Uterus (tissue), 4 donors: Measurements from ENCODE around the gene SPTLC2. TPM values are rescaled to one million over a fixed set of nuclear protein-coding genes. Genes with fewer than 3 reads are reported as not detected.

Experiments
- DNase-seq, 2 donors: peaks; one replicate each; pipeline ENCODE4 v3.0.0-alpha.2; 2019 to 2020
- H3K27ac ChIP-seq, 2 donors: fragments of 200-600 bp; sonication (generic); 1 replicate in 1 of 2; 2 replicates in 1 of 2; pipeline ENCODE4 v1.5.1; 2016 to 2018
- H3K27me3 ChIP-seq, 2 donors: fragments of 200-600 bp; sonication (generic); one replicate each; pipeline ENCODE4 v1.5.1; 2018 to 2019; ENCODE audit warnings: control low read depth in 1 of 2
- H3K36me3 ChIP-seq, 2 donors: fragments of 200-600 bp; sonication (generic); one replicate each; pipeline ENCODE4 v1.5.1; 2019; ENCODE audit warnings: control low read depth in 1 of 2
- H3K4me1 ChIP-seq, 2 donors: fragments of 200-600 bp; sonication (generic); one replicate each; pipeline ENCODE4 v1.5.1; 2018 to 2019; ENCODE audit warnings: control low read depth in 1 of 2
- H3K4me3 ChIP-seq, 2 donors: fragments of 200-600 bp; sonication (generic); 1 replicate in 1 of 2; 2 replicates in 1 of 2; pipeline ENCODE4 v1.5.1; 2018 to 2019; ENCODE audit warnings: mild to moderate bottlenecking in 1 of 2
- H3K9me3 ChIP-seq, 2 donors: fragments of 200-600 bp; sonication (generic); one replicate each; pipeline ENCODE4 v1.5.1; 2019; ENCODE audit warnings: control low read depth in 1 of 2
- CTCF ChIP-seq, 4 experiments: fragments of 200-600 bp in 2 of 4; fragments of 450-650 bp in 2 of 4; sonication (generic) in 2 of 4; IDR thresholded peaks; one replicate each; pipeline ENCODE4 v1.5.1; 2016 to 2019; ENCODE audit warnings: antibody characterized with exemption in 4 of 4, mild to moderate bottlenecking in 2 of 4, moderate library complexity in 1 of 4
- POLR2A ChIP-seq, 2 donors: fragments of 450-650 bp; IDR thresholded peaks; one replicate each; pipeline ENCODE4 v1.6.1; 2016; ENCODE audit warnings: antibody characterized with exemption in 2 of 2, mild to moderate bottlenecking in 1 of 2, moderate library complexity in 1 of 2
- intact Hi-C: fragments of 100-400 bp; cut with DNase I; formaldehyde crosslinking; loops from one replicate; pipeline ENCODE4 v1.15.1; 2023; ENCODE audit warnings: low total_unique reads
- total RNA-seq, 4 donors: library from RNA; depleted of rRNA in 3 of 4; stranded (reverse); fragments of >200 nt in 3 of 4; gene quantifications; one replicate each; pipeline versions ENCODE4 v1.1.0 to v1.2.4, GENCODE V29; 2014 to 2023
- donor health status: DM: yes; HTN: yes; CAD: no.

SPTLC2 gene
- total RNA-seq, 4 donors from 2014 or later = 12.3 to 64.2 (median 32.1) TPM

- intact Hi-C loops = no loop called here
- DNase-seq = no peak
- H3K36me3 ChIP-seq = no peaks in the 10 kb centered on the region
- no peak for TF ChIP-seq POLR2A (IDR thresholded peaks at IDR 0.05)
- TF ChIP-seq CTCF (IDR thresholded peaks at IDR 0.05) = no peak
- H3K27me3 ChIP-seq = no peaks in the 10 kb centered on the region
- no peaks in the 10 kb centered on the region for H3K4me1 ChIP-seq
- no peak overlapping the region for H3K4me3 ChIP-seq
- H3K27ac ChIP-seq = no peak overlapping the region
- no peaks in the 10 kb centered on the region for H3K9me3 ChIP-seq
Observed at GRCh38 chr14:77607741-77608302, 8.6 kb downstream of the SPTLC2 start.

GRCh38 chr14:77605392-77605972 is 11.0 kb downstream of the SPTLC2 start:
- no peaks in the 10 kb centered on the region for H3K36me3 ChIP-seq
- no peaks in the 10 kb centered on the region for H3K4me1 ChIP-seq
- no peaks in the 10 kb centered on the region for H3K27me3 ChIP-seq
- TF ChIP-seq POLR2A (IDR thresholded peaks at IDR 0.05) = no peak
- no peak for TF ChIP-seq CTCF (IDR thresholded peaks at IDR 0.05)
- no peak overlapping the region for H3K4me3 ChIP-seq
- no peaks in the 10 kb centered on the region for H3K9me3 ChIP-seq
- no peak overlapping the region for H3K27ac ChIP-seq
- intact Hi-C loops = no loop called here
- no peak for DNase-seq

- no peak for TF ChIP-seq POLR2A (IDR thresholded peaks at IDR 0.05)
- TF ChIP-seq CTCF (IDR thresholded peaks at IDR 0.05) = peak in 1 of 4 experiments; percentile 15
- intact Hi-C loops = no loop called here
- H3K36me3 ChIP-seq = no peaks in the 10 kb centered on the region
- DNase-seq = peak in 1 of 2 donors; percentile 21
- no peak overlapping the region for H3K27ac ChIP-seq
- H3K4me3 ChIP-seq = no peak overlapping the region
- H3K9me3 ChIP-seq = no peaks in the 10 kb centered on the region
- H3K27me3 ChIP-seq = no peaks in the 10 kb centered on the region
- no peaks in the 10 kb centered on the region for H3K4me1 ChIP-seq
Observed at GRCh38 chr14:77603654-77604255, 12.7 kb downstream of the SPTLC2 start.

- no peak for TF ChIP-seq CTCF (IDR thresholded peaks at IDR 0.05)
- no peak for TF ChIP-seq POLR2A (IDR thresholded peaks at IDR 0.05)
- Histone ChIP-seq H3K27ac (no peak overlapping the region), H3K9me3 (no peaks in the 10 kb centered on the region), H3K27me3 (no peaks in the 10 kb centered on the region), H3K4me3 (no peak overlapping the region), H3K4me1 (no peaks in the 10 kb centered on the region), H3K36me3 (no peaks in the 10 kb centered on the region)
- DNase-seq = no peak
- intact Hi-C loops = no loop called here
Observed at GRCh38 chr14:77603031-77603430, 13.4 kb downstream of the SPTLC2 start.

- no peak overlapping the region for H3K4me3 ChIP-seq
- no peaks in the 10 kb centered on the region for H3K9me3 ChIP-seq
- no peak for TF ChIP-seq CTCF (IDR thresholded peaks at IDR 0.05)
- no peak for TF ChIP-seq POLR2A (IDR thresholded peaks at IDR 0.05)
- H3K27me3 ChIP-seq = no peaks in the 10 kb centered on the region
- no peak overlapping the region for H3K27ac ChIP-seq
- H3K36me3 ChIP-seq = no peaks in the 10 kb centered on the region
- no peaks in the 10 kb centered on the region for H3K4me1 ChIP-seq
- intact Hi-C loops = no loop called here
- no peak for DNase-seq
Observed at GRCh38 chr14:77601846-77602619, 14.4 kb downstream of the SPTLC2 start.
